C4-2B (cell line): ENCODE results near the gene KLK15.
A peak's percentile ranks its signal among the peaks of the same experiment; 100 is the strongest.

ENCODE experiments used
- H3K27ac ChIP-seq: fragments of 450-650 bp; 2 replicates; pipeline ENCODE4 v1.5.1; 2017
- CTCF ChIP-seq: fragments of 450-650 bp; conservative IDR thresholded peaks from 2 replicates; pipeline ENCODE4 v1.5.1; 2017; ENCODE audit warnings: mild to moderate bottlenecking
- ZFX ChIP-seq: fragments of 450-650 bp; IDR thresholded peaks from 2 replicates; pipeline ENCODE4 v1.6.1; 2017

Gene KLK15

GRCh38 chr19:50797429-50797780, 36.0 kb downstream of the KLK15 start:
- no peak for TF ChIP-seq CTCF
- no peak for TF ChIP-seq ZFX
- peak overlapping the region; percentile 61 for H3K27ac ChIP-seq

- peak overlapping the region; percentile 61 for H3K27ac ChIP-seq
- no peak for TF ChIP-seq CTCF
- TF ChIP-seq ZFX, result no peak
Observed at GRCh38 chr19:50796634-50797428, 36.5 kb downstream of the KLK15 start.

GRCh38 chr19:50796128-50796633, 37.2 kb downstream of the KLK15 start:
- no peak for TF ChIP-seq CTCF
- peak overlapping the region; percentile 61 for H3K27ac ChIP-seq

GRCh38 chr19:50795664-50796073, 37.7 kb downstream of the KLK15 start:
- TF ChIP-seq ZFX, result no peak
- no peak for TF ChIP-seq CTCF
- H3K27ac ChIP-seq, result peak overlapping the region; percentile 61

GRCh38 chr19:50794876-50795663, 38.3 kb downstream of the KLK15 start:
- peak overlapping the region; percentile 61 for H3K27ac ChIP-seq
- TF ChIP-seq CTCF, result peak; percentile 73
- TF ChIP-seq ZFX, result peak; percentile 37; the same call in 1 of the 2 replicates

- peak overlapping the region; percentile 61 for H3K27ac ChIP-seq
- TF ChIP-seq ZFX (no peak), CTCF (no peak)
Observed at GRCh38 chr19:50794074-50794875, 39.1 kb downstream of the KLK15 start.
